ENCODE results near the gene SLC13A3.
"Not testable (repeated sequence)": the region's sequence is repeated elsewhere in the genome, so short reads cannot be mapped to it uniquely, and the experiment has no call there.

The SLC13A3 gene

DNA sequence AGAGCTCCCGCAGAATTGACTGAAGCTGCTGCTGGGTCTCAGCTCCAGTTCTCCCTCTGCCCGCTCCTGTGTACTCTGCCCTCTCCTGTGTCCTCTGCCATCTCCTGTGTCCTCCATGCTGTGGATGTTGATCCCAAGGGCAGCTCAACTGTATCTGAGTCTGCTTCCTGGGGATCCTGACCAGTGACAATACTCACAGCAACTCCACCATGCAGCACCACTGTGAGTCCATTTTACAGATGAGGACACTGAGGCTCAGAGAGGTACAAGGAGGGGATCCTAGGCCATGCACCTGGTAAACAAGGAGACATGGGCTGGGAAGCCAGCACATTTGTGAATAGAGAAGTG lies 29.4 kb upstream of the SLC13A3 start:
- DNase-seq: no peak

DNA sequence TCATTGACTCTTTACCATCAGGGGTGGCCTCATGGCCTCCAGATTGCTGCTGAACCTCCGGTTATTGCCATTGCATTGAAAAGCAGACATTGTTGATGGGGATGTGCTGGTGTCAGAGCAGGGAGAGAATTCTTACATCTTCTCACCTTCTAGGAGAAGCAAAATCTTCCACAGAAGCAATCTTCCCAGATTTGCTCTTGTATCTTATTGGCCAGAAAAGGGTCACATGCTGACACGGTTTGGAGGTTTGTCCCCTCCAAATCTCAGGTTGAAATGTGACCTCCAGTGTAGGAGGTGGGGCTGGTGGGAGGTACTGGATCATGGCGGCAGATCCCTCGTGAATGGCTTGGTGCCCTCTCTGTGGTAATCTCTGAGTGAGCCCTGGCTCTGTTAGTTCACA lies 27.3 kb upstream of the SLC13A3 start:
- no peak for DNase-seq

DNA sequence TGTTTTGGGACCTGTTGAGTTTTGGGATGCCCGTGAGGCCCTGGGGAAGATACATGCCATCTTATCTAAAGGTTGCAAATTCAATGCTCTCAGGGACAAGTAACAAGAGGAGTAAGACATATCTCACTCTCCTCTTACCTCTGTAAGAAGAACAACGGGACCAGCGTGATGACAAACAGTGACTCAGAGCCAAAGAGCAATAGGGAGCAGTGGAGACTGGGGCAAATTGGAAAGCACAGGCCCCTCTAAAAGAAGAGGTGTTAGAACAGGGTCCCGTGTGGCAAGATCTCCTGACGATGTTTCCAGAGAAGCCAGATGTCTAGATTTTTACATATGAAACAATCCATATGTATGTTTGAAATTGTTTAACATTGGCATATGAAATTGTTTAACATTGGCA lies 26.3 kb upstream of the SLC13A3 start:
- DNase-seq: no peak

DNA sequence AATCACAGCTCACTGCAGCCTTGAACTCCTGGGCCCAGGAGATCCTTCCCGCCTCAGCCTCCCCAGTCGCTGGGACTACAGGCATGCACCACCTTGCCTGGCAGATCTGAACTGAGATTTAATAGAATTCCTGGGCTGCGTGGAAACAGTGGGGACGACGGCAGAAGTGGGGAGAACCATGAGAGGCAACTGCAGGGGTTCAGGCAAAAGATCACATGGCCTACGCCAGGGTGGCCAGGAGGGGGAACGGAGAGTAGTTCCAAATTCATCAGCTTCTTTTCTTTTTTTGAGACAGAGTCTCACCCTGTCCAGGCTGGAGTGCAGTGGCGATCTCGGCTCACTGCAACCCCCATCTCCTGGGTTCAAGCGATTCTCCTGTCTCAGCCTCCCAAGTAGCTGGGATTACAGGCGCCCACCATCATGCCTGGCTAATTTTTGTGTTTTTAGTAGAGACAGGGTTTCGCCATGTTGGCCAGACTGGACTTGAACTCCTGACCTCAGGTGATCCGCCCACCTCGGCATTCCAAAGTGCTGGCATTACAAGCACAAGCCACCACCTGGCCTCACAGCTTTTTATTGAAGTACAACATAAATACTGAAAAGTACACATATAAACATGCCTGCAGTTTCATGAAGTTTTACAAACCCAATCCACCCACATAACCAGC lies 25.5 kb upstream of the SLC13A3 start:
- not testable (repeated sequence) for DNase-seq

DNA sequence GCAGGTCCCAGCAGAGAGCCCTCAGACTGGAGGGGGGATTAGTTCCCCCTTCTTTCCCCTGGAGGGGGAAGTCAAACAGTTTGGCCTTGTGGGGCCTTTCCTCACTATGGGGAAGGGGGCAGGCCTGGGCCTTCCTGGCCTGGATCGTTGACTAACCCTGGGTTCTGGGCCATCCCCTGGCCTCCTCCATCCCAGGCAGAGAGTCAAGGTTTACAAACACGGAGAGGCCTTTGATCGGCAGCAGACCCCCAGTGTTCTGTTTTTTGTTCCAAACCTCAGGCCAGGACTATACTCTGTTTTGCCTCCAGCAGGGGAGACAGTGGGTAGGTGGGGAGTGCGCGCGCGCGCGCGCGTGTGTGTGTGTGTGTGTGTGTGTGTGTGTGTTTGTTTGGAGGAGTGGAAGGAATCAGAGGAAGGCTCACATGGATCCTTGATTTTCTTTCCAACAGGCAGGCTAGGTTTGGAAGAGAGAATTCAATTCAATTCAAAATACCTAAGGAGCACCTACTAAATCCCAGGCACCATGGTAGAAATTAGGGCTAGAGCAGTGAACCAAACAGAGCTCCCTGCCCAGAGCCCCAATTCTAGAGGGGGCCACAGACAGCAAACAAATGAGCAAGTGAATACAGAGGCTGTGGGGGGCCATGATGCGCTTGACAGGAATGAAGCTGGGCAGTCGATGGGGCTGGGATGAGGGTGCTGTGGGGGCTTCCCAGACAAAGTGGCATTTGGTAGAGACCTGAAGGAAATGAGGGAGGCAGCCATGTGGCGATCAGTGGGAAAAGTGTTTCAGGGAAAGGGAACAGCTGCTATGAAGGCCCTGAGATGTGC lies 23.2 kb upstream of the SLC13A3 start:
- no peak for DNase-seq

DNA sequence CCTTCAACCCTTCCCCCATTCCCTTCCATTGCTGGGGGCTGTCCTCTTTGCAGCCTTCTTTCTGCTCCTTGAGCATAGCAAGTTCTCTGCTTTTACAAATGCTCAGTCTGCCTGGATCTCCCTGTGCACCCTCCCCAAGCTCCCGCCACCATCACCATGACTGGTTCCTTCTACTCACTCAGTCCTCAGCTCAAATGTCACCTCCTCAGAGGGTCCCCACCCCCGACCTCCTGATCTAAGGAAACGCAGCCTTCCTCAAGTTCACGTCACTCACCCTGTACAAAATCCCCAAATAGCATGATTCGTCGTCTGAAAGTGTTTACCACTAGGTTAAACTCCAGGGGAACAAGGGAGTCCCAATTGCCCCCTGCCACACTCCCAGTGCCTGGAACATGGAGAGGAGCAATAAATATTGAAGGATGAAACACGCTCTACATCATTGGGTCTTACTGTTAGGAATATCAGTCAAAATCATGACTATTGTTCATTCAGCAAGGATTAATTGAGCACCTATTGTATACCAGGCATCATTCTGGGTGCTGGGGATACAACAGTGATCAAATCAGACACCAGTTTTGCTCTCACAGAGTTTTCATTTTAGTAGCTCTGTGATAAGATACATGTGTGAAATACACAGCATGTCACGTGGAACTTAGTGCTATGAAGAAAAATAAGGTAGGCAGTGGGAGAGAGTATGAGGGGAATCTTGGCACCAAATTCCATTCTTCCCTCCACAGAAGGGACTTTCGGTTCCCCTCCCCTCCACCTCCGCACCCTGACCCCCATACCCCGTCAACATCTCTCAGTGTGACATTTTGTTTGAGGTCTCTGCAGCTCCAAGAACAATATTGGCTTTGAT lies 22.4 kb upstream of the SLC13A3 start:
- no peak for DNase-seq

DNA sequence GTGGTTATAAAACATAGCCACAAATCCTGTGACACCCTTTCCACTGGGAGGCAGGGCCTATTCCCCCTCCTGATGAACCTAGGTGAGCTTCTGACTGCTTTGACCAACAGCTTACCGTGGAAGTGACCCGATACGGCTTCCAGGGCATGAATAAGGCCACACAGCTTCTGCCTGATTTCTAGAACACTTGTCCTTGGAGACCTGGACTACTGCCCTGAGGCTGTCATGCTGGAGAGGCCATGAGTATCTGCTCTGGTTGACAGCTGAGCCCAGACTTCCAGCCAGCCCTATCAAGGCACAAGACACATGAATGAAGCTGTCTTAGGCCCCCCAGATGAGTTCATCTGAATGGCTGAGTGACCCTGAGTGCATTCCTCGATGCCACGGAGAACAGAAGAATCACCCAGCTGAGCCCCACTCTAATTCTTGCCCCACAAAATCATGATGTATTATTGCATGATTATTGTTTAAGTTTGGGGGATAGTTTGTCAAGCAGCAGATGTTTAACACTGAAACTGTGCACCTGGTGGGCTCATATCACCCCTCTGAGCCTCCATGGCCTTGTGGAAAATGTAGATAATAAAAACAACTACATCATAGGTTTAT lies 21.4 kb upstream of the SLC13A3 start:
- no peak for DNase-seq

DNA sequence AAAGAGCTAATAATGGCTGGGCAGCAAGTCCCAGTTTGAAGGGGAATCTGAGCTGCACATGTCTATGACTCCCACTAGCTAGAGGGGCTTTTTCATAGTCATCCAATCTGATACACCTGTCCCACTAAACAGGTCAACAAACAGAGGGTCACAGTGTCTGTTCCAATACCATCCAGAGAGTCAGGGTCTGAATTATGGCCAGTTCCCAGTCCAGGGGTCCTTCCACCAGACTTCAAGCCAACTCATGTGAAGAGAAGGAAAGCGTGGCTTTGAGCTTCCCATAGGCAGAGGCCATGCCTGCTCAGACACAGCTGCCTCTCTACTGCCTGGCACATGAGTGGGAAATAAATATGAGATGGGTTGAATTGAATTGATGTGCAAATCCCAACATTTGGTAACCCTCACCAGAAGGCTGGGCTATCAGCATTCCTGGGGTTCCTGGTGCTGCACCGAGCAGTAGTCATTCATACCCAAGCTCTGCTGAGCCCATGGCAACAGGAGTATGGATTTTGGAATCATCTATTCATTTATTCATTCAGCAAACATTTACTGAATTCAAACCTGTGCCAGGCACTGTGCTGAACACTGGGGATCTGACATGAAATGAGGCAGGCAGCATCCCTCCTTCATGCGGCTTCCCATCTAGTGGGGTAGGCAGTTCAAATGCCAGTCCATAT lies 20.7 kb upstream of the SLC13A3 start:
- DNase-seq: no peak

DNA sequence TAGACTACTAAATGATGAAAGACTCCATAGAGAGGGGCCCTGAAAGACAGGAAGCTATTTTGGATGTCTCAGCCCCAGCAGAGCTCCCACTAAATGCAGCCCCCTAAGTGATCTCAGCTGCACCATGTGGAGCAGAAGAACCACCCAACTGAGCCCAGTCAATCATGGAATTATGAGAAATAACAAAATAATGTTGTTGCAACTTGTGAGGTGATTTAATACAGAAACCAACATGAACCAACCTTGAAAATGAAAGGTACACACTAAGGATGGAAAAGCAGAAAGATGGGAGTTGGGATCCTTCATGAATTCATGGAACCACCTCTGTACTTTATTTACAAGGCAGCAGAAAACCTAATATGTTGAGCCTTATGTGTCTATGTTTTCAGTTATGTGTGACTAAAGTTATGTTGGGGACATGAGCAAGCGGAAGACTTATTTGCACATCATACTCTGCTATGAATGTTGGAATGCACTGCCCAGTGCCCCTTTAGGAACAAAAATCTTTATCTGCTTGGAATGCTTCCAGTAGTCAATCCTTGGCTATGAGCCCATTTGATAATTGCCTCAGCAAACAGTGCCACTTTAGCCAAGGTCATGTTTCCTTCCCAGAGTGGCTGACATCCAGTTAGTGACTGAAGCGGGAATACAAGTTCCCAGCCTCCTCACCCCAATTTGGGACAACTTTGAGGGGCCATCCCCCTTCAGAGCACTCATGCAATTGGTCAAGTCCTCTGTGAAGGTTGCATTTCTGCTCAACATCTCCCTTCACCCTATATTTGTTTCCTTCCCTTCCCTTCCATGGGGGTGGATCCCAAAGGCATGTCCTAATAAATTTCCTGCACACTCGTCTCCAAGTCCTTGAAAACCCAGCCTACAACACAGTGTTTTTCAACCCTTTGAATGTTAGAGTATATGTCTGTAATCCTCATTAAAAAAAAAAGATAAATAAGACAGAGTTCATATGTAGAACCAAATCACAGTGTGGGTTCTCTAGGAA lies 19.6 kb upstream of the SLC13A3 start:
- DNase-seq: no peak

DNA sequence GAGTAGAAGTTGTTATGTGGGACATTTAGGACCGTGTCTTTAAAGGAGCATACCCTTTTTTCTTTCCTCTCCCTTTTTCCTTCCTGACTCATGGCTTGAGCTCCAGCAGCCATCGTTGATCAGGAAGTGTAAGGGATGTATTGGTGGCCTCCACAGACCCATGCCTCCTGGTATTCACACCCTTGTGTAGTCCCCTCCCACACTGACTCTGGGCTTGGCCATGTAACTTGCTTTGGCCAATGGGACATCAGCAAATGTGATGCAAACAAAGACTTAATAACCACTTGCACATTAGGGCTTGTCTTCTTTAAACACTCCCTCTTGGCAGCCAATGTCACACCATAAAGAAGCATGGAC lies 18.9 kb upstream of the SLC13A3 start:
- no peak for DNase-seq

DNA sequence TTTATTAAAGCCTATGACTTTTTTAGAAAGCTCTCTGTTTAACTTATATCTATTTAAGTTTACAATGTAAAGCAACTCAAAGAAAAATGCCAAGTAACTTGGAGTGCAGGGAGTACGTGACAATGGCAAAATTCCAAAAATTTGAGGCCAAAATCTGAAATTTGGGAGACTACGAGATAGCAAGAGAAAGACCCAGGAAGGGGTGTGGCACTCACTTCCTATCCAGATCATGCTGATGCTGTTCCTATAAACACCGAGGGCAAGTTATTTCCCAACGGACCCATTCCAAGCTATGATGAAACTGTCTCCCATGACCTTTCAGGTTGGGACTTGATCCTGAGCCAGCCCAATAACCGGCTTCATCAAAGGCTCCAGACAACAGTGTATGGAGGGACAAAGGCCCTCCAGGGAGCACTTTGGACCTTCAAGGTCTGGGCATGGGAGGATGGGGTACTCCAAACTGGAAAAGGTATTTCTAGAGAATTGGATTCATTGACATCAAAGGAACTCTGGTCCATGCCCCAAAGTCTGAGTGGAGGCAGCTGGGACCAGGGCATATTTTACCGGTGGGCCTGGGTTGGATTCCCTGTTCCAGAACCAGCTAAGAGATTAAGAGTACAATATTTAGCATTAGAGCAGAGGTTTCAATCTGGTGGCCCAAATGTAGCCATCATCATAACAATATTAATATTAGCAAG lies 15.7 kb upstream of the SLC13A3 start:
- no peak for DNase-seq

DNA sequence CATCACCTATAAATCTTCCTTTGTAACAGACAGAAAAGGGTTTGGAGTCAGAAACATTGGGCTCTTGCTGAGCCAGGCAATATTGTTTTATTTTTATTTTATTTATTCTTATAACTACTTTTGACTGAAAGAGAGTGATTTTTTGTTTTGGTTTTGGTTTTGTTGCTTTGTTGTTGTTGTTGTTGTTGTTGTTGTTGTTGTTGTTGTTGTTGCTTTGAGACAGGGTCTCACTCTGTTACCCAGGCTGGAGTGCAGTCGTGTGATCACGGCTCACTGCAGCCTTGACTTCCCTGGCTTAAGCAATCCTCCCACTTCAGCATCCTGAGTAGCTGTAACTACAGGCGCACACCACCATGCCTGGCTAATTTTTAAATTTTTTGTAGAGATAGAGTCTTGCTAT lies 15.0 kb upstream of the SLC13A3 start:
- no peak for DNase-seq

DNA sequence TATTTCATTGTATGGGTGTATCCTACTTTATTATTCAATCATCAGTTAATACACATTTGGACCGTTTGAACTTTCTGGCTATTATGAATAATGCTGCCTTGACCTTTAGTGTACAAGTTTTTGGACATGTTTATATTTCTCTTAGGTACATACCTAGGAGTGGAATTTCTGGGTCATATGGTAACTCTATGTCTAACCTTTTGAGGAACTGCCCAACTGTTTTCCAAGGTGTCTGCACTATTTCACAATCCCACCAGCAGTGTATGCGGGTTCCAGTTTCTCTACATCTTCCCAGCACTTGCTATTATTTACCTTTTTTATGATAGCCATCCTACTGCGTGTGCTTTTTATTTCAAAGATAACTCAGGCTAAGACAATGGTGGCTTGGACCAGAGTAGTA lies 14.3 kb upstream of the SLC13A3 start:
- no peak for DNase-seq

DNA sequence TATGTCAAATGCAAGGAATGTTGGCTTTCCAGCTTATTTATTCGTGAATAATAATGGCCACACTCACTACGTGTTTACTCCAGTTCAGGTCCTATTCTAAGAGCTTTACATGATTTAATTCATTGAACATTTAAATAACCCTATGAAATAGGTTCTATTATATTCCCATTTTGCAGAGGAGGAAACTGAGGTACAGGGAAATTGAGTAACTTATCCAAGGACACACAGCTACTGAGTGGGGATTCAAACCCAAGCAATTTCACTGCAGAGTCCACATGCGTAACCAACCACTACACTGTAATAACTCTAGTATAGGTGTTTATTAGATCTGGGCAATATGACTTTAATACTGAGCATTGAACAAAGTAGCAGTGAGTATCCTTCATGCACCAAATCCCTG lies 12.3 kb upstream of the SLC13A3 start:
- no peak for DNase-seq

DNA sequence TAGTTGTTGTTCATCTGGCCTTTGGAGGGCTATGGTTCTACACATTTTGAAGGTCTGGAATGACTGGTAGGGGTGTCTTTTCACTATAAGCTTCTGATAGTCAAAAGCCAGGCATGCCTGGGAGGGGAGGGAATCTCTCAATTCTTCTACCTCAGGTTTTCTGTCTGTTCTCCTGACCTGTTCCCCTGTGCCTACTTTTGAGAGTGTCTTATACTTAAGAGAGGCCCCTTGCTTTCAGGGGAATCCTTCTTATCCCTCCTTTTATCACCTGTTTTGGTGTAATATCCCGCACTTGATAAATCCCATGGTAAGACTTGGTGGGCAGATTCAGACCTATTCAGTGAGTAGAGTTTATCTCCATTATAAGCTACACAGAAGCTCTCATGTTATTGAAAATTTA lies 10.4 kb upstream of the SLC13A3 start:
- DNase-seq: no peak

DNA sequence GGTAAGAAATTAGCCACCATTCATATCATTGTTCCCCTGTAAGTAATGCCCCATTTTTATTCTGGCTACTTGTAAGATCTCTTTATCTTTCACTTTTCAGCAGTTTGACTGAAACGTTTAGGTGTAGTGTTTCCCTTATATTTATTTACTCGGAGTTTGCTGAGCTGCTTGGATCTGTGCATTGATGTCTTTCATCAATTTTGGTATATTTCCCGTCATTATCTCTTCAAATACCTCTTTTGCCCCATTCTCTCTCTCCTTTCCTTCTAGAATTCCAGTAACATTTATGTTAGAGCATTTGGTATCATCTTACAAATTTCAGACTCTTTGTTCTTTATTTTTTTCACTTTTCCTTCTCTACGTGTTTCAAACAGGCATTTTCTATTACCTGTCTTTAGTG lies 9.2 kb upstream of the SLC13A3 start:
- no peak for DNase-seq

DNA sequence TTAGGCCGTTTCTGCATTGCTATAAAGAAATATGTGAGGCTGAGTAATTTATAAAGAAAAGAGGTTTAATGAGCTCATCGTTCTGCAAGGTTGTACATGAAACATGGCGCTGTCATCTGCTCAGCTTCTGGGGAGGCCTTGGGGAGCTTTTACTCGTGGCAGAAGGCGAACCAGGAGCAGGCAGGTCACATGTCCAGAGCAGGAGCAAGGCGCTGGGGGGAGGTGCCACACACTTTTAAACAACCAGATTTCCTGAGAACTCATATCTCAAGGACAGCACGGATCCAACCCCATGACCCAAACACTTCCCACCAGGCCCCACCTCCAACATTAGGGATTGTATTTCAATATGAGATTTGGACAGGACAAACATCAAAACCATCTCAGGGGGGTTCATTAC lies 6.4 kb upstream of the SLC13A3 start:
- DNase-seq: no peak

DNA sequence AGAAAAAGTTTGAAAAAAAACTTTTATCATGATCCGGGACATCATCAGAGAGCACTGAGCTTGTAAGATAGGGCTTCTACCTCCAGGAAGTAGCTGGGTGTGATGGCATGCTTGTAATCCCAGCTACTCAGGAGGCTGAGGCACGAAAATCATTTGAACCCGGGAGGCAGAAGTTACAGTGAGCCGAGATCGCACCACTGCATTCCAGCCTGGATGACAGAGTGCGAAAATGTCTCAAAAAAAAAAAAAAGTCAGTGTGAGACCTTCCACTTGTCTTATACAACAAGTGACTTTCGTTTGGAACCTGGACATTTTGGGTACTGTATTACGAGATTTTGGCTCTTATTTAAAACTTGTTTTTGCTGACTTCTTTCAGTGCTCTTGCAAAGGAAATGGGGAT lies 5.9 kb upstream of the SLC13A3 start:
- DNase-seq: no peak

DNA sequence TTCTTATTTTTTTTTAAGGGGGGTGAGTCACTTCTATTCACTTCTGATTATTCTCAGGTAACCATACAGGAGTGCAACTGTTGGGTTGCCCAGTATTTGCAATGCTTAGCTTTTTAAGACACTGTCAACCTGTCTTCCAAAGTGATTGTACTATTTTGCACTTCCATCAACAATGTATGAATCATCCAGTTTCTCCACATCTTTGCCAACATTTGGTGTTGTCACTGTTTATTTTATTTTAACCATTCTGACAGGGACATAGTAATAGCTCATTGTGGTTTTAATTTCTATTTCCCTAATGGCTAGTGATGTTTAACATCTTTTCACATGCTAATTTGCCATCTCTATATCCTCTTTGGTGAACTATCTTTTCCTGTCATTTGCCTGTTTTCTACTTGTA lies 1.4 kb upstream of the SLC13A3 start:
- no peak for DNase-seq

DNA sequence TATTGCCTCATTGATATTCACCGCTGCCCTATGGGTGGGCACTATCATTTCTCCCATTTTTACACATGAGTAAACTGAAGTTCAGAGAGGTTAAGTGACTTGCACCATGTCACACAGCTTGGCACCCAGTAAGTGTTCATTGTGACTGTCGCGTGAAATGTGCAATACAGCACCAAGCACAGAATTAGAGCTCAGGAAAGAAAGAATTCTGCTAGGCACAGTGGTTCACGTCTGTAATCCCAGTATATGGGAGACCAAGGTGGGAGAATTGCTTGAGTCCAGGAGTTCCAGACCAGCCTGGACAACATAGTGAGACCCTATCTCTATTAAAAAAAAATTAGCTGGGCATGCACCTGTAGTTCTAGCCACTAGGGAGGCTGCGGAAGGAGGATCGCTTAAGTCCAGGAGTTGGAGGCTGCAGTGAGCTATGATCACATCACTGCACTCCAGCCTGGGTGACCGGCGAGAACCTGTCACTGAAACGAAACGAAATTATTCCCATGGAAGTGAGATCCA lies 626 bp downstream of the SLC13A3 start:
- no peak for DNase-seq

All from effector CD8-positive, alpha-beta T cell (primary cell).